Middle frontal gyrus (tissue), 1 donor: ENCODE data around the gene SGSM1.
"Not testable (repeated sequence)": the region's sequence is repeated elsewhere in the genome, so short reads cannot be mapped to it uniquely, and the experiment has no call there.

ENCODE experiments used
- DNase-seq: peaks from one replicate; pipeline ENCODE4 v3.0.0-alpha.2; 2015; ENCODE audit warnings: low spot score; ENCODE audit errors: extremely low spot score

The SGSM1 gene

DNA sequence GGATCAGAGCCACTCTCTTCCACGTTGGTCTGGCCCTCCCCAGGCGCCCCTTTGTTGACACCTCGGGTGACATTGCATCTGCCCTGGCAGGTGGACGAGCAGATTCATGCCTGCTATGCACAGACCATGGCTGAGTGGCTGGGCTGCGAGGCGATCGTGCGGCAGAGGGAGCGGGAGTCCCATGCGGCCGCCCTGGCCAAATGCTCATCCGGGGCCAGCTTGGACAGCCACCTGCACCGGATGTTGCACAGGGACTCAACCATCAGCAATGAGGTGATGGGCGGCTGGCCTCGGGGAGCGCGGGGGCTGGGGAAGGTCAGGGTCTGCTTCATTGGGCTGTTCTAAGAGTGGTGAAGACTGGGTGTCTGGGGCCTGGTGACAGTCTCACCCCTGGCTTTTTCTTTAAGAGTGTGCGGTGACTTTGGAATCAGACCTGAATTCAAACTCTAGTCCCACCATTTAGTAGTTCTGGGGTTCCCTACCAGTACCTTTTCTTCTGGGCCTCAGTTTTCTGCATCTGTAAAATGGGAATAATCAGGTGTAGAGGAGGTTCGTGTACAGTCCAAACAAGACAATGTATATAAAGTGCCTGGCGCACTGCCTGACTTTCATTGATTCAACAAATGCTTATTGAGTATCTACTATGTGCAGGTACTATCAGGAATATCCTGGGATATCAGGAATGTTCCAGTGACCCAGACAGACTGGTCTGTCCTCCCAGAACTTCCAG, 87.5 kb downstream of the SGSM1 start:
- no peak for DNase-seq

DNA sequence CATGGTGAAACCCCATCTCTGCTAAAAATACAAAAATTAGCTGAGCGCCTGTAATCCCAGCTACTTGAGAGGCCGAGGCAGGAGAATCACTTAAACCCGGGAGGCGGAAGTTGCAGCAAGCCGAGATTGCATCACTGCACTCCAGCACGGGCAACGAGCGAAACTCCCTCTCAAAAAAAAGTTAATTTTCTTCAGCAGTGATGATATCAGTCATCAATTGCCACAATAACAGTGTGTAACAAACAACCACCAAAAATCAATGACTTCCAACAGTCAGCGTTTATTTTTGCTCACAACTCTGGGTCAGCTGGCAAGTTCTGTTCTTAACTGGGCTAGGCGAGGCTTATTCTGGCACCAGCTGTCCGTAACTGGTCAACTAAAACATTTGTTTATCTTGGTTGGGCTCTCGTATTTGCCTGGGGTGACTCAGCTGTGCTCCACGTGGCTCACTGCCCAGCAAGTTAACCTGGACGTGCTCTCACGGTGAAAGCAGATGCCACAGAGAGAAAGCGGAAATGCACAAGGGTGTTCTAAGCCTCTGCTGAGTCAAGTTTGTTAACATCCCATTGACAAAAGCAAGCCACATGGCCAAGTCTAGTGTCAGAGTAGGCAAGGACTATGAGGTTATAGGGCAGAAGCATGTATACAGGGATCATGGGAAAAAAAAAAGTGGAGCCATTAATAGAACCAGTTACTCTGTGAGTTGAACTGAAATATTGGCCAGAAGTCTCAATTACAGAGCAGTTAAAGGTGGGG, 88.4 kb downstream of the SGSM1 start:
- DNase-seq: no peak

- no peak for DNase-seq
Measured at GRCh38 chr22:24894998-24895397, 89.0 kb downstream of the SGSM1 start.

DNA sequence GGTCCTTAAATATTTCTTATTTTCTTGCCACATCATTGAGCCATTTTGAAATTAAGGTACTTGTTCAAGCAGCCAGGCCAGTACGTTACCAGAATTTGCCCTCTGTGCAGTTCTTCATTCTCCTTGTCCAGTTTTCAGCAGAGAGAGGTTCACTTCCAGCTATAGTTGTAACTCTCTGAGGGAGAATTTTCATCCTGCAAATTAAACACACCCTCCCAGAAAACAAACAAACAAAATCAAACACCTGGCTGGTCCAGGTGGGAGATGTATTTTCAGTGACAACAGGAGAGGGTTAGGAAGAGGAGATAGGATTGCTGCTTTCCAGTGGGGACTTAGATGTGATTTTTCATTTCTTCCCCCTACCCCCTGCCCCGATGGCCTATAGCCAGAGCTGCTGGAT, 95.4 kb downstream of the SGSM1 start:
- no peak for DNase-seq

GRCh38 chr22:24905909-24906308, 99.9 kb downstream of the SGSM1 start:
- DNase-seq: no peak

DNA sequence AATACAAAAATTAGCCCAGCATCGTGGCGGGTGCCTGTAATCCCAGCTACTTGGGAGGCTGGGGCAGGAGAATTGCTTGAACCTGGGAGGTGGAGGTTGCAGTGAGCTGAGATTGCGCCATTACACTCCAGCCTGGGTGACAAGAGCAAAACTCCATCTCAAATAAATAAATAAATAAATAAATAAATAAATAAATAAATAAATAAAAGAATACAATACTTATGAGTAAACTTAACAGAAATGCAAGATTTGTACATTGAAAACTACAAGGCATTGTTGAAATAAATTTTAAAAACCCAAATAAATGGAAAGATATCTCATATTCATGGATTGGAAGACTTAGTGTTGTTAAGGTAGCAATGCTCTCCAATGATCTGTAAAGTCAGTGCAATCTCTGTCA, 101.1 kb downstream of the SGSM1 start:
- DNase-seq: not testable (repeated sequence)

GRCh38 chr22:24920029-24920428, 114.0 kb downstream of the SGSM1 start:
- no peak for DNase-seq

DNA sequence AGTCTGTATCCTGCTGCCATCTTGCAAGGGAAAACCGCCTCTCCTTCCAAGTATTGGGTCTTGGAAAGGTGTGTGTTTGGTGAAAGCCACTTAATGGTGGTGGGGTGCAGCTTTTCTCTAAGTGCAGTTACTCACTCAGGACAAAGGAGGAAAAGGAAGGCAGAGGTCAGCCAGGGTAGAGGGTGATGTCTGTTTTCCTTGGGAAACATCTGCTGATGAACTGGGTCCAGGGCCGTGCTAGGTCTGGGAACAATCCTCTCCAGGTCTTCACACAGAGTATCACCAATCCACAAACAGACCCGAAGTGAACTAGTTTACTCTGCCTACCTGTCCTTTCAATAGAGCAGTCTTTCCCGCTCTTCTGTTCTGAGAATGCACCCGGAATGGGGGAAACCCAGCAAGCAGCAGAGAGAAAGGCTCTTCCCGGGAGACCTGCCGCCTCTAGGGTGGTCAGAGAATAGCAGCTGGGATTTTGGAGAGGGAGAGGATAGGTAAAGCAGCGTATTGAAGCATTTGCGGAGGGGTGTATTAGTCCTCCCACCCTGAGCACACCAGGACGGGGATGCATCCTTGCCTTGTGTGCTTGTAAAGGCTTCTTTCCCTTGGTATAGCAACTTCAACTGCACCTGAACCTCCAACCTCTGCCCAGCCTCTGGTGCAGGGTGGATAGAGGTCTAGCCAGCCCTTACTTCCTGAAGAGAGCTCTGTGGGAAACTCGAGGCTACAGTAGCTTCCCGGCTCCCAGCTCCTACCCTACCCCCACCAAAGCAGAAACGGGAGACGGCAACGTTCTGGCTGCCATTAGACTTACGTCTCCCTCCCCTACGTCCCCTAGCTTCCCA, 119.8 kb downstream of the SGSM1 start:
- no peak for DNase-seq

DNA sequence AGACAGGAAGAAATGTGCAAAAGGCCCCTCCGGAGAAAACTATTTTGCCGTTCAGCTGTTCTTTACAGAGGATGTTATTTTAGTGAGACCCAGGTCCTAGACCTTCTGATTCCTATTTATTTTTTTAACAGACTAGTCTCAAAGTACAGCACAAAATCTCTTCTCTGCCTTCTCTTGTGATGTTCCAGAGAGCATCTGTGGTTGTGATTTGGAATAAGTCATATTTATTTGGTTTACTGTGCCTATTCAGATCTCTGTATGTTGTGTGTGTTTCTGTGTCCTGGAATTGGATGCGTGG, 120.4 kb downstream of the SGSM1 start:
- DNase-seq: no peak

DNA sequence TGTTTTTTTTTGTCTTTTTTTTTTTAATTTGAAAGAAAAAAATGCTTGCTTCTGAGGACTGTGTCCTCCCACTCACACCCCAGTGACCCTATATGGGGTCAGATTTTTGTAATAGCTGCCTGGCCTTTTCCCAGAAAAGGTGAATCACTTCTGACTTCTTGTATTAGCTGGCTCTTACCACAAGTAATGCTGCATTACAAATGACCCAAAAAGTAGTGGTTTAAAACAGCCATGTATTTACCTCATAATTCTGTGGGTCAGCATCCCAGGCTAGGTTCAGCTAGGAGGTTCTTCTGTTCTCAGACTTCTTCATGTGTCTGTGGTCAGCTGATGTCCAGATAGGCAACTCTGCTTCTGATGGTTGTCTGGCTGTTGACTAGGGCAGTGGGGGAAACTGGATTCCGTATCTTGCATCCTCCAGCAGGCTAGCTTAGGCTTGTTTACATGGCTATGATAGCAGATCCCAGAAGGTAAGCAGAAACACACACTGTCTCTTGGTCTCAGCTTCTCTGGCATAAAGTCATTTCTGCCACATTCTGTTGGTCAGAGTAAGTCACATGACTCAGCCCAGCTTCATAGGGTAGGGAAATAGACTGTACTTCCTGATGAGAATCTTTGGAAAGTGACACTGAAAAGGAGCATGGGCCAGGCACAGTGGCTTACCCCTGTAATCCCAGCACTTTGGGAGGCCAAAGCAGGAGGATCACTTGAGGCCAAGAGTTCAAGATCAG, 121.0 kb downstream of the SGSM1 start:
- DNase-seq: no peak

DNA sequence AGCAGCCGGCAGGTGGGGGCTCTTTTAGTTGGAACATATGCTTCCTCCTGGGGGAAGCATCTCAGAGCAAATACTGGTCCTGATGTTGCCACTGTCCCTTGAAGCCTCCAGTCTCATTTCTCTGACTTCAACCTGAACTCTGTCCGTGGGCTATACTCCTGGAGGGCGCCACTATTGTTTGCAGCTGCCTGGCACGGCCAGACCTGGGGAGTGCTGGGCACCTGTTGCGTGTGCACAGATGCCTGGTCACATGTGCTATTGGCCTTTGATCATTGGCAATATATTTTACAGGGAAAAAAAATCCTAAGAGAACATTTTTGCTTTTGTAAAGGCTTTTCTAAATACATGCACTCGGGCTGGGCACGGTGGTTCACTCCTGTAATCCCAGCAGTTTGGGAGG, 122.3 kb downstream of the SGSM1 start:
- no peak for DNase-seq

- no peak for DNase-seq
Measured at GRCh38 chr22:24930678-24931077, 124.7 kb downstream of the SGSM1 start.

- no peak for DNase-seq
Measured at GRCh38 chr22:24935771-24936483, 129.9 kb downstream of the SGSM1 start.

DNA sequence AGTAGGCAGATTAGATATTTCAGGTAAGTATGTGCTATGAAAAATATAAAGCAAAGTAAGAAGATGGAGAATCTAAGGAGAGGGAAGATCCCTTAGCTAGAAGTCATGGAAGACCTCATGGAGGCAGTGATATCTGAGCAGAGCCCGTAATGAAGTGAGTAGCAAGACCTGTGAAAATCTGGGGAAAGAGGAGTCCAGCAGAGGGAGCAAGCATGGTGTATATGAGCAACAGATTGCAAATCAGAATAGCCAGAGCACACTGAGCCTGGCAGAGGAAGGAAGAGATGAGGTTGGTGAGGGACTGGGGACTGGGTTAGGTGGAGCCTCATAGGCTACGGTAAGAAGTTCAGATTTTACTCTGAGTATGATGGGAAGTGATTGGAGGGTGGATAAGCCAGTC, 131.1 kb downstream of the SGSM1 start:
- no peak for DNase-seq

GRCh38 chr22:24938741-24939341, 132.8 kb downstream of the SGSM1 start:
- DNase-seq: no peak

GRCh38 chr22:24942301-24942700, 136.3 kb downstream of the SGSM1 start:
- DNase-seq: no peak

- DNase-seq: no peak
Measured at GRCh38 chr22:24944217-24944937, 138.4 kb downstream of the SGSM1 start.

DNA sequence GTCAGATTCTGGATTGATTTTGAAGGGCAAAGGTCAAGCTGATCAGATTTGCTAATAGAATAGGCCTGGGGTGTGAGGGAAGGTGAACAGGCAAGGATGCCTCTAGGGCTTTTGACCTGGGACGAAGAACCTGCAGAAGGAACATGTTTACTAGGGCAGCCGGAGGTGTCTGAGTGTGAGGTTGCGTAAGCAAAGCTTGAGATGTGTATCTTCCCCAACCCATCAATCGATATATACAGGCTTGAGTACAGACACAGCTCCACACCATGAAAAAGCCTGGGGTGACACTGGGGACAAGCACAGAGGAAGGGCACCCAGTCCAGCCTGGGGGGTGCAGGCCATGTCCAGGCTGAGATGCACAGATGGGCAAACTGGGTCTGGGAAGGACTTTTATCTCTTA, 139.4 kb downstream of the SGSM1 start:
- no peak for DNase-seq

- DNase-seq: no peak
Measured at GRCh38 chr22:24947383-24947782, 141.4 kb downstream of the SGSM1 start.

DNA sequence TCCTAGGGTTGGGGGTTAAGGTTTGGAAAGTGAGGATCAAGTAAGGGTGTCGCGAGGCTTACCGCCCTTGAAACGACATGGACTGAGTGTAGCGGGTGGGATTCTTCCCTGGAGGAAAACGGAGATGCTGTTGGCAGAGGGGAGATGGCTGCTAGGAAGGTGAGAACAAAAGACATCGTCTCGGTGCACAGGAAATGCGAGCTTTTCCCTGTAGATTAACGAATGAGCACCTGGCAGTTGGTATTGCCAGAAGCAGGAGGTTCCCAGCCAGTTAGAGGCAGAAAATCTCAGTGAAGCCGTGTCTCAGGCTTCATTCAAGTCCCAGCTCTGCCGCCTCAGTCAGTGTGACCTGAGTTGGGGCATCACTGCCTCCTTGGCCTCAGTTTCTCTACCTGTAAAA, 141.9 kb downstream of the SGSM1 start:
- no peak for DNase-seq
